COLO668 (cell line): ENCODE data around the gene LIX1L.
A peak's percentile ranks its signal among the peaks of the same experiment; 100 is the strongest.

Source experiments
- DNase-seq: peaks from one replicate; lab custom pipeline; 2025; ENCODE audit not compliant: unreplicated experiment; lab: John Stamatoyannopoulos, UW

Gene LIX1L

DNA sequence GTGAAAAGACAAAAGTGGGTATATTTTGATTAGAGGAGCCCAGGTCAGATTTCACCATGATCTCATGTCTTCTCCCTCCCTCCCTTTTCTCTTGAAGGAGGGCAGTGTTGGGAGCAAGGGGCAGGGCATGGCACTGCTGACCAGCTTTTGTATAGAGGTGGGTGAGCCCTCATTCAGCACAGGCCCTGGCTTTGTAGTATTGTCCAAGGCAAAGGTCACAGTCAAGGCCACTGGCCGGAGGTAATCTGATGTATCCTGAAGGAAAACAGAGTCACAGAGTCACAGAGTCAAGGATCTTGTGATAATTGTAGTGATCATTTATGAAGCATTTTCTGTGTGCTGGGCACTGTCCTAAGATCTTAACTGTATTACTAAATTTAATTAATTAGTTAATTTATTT, 59.8 kb downstream of the LIX1L start:
- DNase-seq = no peak

DNA sequence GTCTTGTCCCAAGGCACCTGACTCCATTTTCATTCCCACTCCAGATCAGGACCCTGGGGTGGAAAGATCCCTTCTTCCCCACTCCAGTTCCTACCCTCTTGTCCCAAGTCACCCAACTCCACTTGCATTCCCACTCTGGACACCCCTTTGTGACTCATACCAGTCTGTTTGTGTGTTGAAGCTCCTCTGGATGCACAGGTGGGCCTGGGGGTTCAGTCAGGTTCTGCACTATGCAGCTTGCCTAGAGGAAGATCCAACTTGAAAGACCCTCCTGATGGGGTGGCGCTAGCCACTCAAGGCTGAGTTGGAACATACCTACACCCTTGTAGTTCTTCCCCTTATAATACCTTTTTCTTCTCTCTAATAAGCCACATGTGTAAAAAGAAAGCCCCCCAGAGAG, 62.3 kb downstream of the LIX1L start:
- DNase-seq = no peak

DNA sequence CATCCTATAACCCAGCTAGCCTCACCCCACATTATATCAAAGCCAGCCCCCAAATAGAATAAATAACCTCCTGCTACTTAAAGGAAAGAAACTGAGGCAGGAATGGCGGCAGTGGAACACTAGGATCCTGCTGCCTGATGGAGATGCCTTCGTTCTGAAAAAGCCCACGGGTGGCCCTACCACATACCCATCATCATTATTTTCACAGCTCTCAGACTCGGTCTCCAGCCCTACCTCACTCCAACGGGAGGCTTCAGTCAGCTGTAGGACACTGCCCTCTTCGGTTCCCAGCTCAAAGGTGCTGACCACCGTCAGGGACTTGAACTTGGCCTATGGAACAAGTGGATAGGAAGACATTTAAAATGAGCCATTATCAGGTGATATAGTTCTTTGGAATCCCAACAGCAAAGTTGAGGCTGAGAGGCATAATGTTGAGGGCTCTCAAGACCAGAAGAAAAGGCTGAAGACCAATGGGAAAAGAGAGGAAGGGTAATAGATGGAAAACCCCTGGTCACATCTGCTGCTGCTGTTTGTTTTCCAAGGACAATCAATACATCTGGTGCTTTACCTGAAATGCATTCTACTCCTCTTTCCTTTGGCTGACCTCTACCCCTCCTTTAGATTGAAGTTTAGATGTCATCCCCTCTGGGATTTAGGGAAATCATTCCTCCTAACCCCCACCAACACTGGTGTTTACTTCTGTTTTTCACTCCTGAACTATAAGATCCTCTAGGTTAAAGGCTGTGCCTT, 64.3 kb downstream of the LIX1L start:
- no peak for DNase-seq

DNA sequence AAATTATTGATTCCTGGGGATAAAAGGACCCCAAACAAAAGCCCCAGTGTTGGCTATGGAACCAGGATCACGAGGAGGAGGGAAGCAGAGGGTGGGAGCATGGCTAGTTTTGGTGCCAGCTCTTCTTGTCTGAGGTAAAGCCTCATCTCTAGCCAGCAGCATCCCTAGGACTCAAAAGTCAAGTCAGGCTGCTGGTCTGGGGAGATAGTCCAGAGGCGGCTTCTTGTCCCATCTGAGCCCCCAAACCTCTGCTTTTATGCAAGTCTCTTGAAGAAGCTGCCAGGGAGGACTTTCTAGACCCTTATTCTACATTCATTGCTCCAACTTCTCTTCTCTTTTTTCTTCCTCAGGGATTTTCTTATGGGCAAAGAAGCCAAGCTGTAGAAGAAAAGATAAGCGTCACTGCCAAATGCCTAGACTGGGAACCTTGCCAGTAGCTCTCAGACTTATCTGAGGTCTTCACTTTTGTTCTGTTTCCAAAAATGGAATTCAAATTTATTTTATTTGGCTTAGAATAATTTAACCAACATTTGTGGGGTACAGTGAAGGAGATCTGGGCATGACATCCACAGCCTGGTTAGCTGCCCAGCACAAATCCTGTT, 65.2 kb downstream of the LIX1L start:
- no peak for DNase-seq

DNA sequence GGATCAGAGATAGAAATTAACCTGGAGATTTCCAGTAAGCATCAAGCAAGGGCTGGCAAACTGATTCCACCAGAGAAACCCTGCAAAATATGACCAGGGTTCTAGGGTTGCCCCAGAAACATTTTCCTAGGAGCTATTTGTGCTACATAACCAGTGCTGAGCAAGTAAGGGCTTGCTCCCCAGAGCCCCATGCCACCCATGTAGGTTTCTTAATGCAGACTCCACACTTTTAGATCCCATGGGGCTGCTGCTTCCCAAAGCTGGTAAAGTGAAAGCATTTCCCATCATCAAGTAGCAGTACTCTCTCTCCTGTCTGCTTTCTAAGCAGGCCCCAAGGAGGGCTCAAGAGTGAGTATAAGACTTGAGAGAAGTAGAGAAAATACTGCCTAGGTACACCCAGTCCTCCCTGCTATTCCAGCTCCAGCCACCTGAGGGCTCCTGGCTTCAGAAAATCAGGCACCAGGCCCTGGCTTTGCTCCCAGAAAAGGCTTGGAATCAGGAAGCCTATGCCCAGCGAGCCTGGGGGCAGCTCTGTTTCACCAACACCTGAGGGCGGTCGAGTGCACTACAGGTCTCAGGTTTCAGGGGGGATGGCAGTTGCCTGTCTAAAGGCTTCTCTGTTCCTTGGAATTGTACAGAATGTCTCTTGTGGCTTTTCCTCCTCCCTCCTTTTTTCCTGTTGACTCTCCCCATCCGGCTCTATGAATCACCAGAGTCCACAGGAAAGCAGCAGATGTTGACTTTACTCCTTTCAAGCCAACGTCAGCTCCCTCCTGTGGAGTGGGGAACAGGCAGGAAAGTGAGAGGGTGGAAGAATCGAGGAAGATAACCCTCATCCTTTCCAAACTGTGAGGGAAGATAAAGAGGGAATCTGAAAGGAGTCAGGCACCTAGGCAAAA, 66.0 kb downstream of the LIX1L start:
- DNase-seq = peak; percentile 97

DNA sequence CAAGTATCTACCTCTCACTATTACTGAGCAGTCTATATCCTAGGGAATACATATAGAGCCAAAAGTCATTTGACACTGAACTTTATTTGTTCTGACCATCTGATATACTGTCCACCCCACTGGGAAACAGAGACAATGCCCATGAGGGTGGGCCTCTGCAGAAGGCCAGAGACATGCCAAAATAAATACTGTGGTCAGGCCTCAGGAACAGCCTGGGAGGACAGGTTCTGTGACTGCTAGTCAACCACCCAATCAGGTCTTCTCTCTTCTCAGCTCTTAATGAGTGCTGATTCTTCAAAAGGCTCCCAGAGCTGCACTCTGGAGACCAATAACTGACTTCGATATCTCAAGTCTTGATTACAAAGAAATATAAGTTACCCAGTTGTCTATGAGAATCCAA, 66.7 kb downstream of the LIX1L start:
- DNase-seq = peak; percentile 41

DNA sequence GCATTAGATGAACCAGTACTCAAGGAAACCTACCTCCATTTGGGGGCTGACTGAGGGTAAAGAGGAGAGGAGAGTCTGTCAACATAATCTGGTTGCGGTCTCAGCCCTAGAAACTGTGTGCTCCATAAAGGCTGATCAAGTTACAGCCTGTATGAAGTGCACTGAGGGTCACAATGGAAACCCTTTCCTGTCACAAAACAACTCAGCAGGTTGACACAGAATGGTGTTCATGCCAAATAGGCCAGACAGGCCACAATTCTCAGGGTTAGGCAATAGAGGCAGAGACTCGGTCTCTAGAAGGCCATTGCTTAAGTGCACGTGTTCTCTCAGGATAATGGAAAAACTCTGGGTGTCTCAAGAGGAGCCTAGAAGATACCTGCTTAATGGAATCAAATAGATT, 68.1 kb downstream of the LIX1L start:
- DNase-seq = peak; percentile 52

DNA sequence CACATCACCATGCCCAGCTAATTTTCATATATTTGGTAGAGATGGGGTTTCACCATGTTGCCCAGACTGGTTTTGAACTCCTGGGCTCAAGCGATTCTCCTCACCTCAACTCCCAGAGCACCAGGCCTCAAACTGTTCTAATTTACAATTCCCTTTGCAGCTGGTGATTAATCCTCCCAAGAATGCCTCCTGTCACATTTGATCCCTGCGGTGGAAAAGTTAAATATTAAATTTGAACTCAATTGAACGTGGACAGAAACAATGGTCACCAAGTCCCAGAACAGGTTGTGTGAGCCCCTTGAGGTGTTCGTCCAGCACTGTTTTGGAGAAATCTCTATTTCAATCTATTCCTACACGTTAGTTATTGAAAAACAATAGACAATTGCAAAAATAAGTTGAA, 70.2 kb downstream of the LIX1L start:
- DNase-seq = peak; percentile 48

DNA sequence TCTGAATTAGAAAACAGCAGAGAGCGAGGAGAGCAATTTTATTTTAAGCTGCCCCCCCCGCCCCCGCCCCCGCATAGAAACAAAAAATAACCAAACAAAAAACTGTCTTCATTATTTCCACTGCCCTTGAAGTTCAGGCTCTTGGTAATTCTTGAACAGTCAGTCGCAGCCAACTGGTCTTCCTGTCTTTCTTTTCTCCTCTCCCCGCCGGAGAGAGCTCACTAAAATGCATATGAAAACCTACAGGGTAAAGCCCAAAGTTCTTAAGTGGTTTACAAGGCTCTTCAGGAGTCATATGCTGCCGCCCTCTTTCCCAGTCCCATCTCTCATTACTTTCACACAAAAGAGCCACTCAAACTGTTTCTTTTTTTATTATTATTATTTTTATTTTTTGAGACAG, 71.0 kb downstream of the LIX1L start:
- DNase-seq = no peak

DNA sequence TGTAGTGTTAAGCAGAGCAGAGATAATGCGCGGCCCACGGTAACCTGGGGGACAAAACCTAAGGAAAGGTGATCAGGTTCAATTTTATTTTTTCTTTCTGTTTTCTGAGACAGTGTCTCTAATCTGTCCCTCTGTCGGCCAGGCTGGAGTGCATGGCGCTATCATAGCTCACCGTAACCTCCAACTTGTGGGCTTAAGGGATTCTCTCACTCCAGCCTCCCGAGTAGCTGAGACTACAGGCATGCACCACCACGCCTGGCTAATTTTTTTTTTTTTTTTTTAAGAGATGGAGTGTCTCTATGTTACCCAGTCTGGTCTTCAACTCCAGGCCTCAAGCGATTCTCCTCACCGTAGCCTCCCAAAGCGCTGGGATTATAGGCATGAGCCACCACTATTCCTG, 71.4 kb downstream of the LIX1L start:
- DNase-seq = no peak

DNA sequence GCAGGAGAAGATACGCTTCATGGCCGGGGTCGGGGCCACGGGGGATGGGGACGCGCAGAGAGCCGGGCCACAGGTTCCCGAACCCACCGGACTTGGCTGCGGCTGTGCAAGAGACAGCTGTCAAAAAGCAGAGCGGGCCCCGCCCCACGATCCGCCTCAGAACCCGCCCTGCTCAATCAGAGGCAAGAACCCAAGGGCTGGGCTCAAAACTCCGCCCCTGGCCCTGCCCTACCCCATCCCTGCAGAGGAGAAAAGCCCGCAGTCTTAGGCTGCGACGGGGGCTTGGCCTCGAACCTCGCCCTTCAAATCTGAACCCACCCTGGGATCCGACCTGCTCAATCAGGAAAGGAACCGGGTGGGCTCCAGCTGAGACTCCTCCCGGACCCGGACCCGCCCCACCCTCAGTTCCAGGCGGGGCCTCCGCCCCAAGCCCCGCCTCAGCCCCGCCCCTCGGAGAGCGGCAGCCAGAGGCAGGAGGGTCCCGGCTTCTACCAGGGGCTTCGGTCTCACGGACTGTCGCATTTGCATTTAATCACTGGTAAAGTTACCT, 72.0 kb downstream of the LIX1L start, which contains the start of gene ANKRD35:
Gene ANKRD35 (minus strand): TSS at position 129 of the 550 bp plus-strand sequence. CDS start 108 bp downstream, at position 21.
- DNase-seq = peak; percentile 91

DNA sequence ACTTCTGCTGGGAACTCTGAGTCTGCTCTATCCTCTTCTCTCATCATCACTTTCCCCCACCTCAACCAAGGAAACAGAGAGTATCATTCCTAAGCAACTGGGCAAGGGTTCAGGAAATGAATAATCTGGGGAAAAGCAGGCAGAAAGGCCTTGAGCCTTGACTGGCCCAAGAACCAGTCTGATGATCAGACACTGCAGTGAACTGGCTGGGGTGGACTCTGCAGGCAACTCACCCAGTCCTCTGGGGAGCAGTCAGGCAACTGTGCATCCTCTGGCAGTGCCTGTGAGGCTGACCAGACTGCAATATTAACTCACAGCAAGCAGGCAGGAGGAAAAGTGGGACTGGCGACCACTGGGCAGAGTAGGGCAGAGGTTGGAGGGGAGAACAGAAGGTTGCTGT, 73.1 kb downstream of the LIX1L start:
- no peak for DNase-seq
